HepG2 (cell line): ENCODE results near the gene FNIP2. TPM values are rescaled to one million over a fixed set of nuclear protein-coding genes. Genes with fewer than 3 reads are reported as not detected.

Experiments used
- FOXJ3 ChIP-seq: sonication (generic); formaldehyde crosslinking; IDR thresholded peaks from 2 replicates; pipeline ENCODE4 v1.4.0; 2020; ENCODE audit warnings: missing genetic modification reagents, mild to moderate bottlenecking, borderline replicate concordance
- GATAD1 ChIP-seq: IDR thresholded peaks from 2 replicates; pipeline ENCODE4 v1.6.1; 2016; ENCODE audit warnings: missing genetic modification reagents, missing compliant biosample characterization
- GATAD2A ChIP-seq: IDR thresholded peaks from 2 replicates; pipeline ENCODE4 v1.6.1; 2016
- HMGXB4 ChIP-seq, 2 experiments: sonication (generic) in 1 of 2; formaldehyde crosslinking in 1 of 2; IDR thresholded peaks; 2 replicates each; pipeline versions ENCODE4 v1.4.0 to v1.6.1; 2018 to 2020; ENCODE audit warnings: missing genetic modification reagents in 2 of 2, borderline replicate concordance in 1 of 2, low read depth in 1 of 2, mild to moderate bottlenecking in 1 of 2, missing biosample characterization in 1 of 2
- HOXA5 ChIP-seq: sonication (generic); formaldehyde crosslinking; IDR thresholded peaks from 2 replicates; pipeline ENCODE4 v1.4.0; 2020; ENCODE audit warnings: missing genetic modification reagents
- KLF12 ChIP-seq: sonication (generic); formaldehyde crosslinking; IDR thresholded peaks from 2 replicates; pipeline ENCODE4 v1.4.0; 2020; ENCODE audit warnings: missing genetic modification reagents, borderline replicate concordance
- KLF9 ChIP-seq: IDR thresholded peaks from 2 replicates; pipeline ENCODE4 v1.6.1; 2016; ENCODE audit warnings: low read depth
- NFE2L2 ChIP-seq: fragments of 150-350 bp; IDR thresholded peaks from 2 replicates; pipeline ENCODE4 v1.6.1; 2014; ENCODE audit warnings: low read length
- NFIB ChIP-seq: sonication (generic); formaldehyde crosslinking; IDR thresholded peaks from 2 replicates; pipeline ENCODE4 v1.9.0; 2021; ENCODE audit warnings: missing genetic modification reagents, mild to moderate bottlenecking, borderline replicate concordance
- SALL2 ChIP-seq: sonication (generic); formaldehyde crosslinking; IDR thresholded peaks from 2 replicates; pipeline ENCODE4 v1.8.1; 2023; ENCODE audit warnings: mild to moderate bottlenecking, missing genetic modification reagents, inconsistent platforms
- SKIL ChIP-seq: sonication (generic); formaldehyde crosslinking; IDR thresholded peaks from 2 replicates; pipeline ENCODE4 v1.8.0; 2022; ENCODE audit warnings: missing genetic modification reagents, mild to moderate bottlenecking, moderate library complexity, borderline replicate concordance
- SMAD3 ChIP-seq: sonication (generic); formaldehyde crosslinking; IDR thresholded peaks from 2 replicates; pipeline ENCODE4 v1.4.0; 2020; ENCODE audit warnings: missing genetic modification reagents
- SSRP1 ChIP-seq: IDR thresholded peaks from 2 replicates; pipeline ENCODE4 v1.6.1; 2016; ENCODE audit warnings: control low read depth
- THAP11 ChIP-seq: IDR thresholded peaks from 2 replicates; pipeline ENCODE4 v1.6.1; 2016; ENCODE audit warnings: missing biosample characterization, missing genetic modification reagents
- XRCC5 ChIP-seq: fragments of 200-400 bp; formaldehyde crosslinking; optimal IDR thresholded peaks from 2 replicates; pipeline ENCODE3; 2017; ENCODE audit warnings: mild to moderate bottlenecking, low read length
- ZMYM4 ChIP-seq: sonication (generic); formaldehyde crosslinking; IDR thresholded peaks from 2 replicates; pipeline ENCODE4 v1.8.1; 2023; ENCODE audit warnings: mild to moderate bottlenecking, missing genetic modification reagents
- ZNF121 ChIP-seq: sonication (generic); formaldehyde crosslinking; IDR thresholded peaks from 2 replicates; pipeline ENCODE4 v1.5.0; 2020; ENCODE audit warnings: mild to moderate bottlenecking, missing genetic modification reagents
- ZNF3 ChIP-seq: IDR thresholded peaks from 2 replicates; pipeline ENCODE4 v1.7.0; 2017; ENCODE audit warnings: inconsistent platforms
- ZNF337 ChIP-seq: sonication (generic); formaldehyde crosslinking; IDR thresholded peaks from 2 replicates; pipeline ENCODE4 v1.5.1; 2020; ENCODE audit warnings: missing genetic modification reagents, low read depth, mild to moderate bottlenecking, borderline replicate concordance
- ZNF460 ChIP-seq: sonication (generic); formaldehyde crosslinking; IDR thresholded peaks from 2 replicates; pipeline ENCODE4 v1.5.1; 2020; ENCODE audit warnings: missing genetic modification reagents, mild to moderate bottlenecking, borderline replicate concordance
- ZNF614 ChIP-seq: IDR thresholded peaks from 2 replicates; pipeline ENCODE4 v1.6.1; 2018; ENCODE audit warnings: missing biosample characterization, missing genetic modification reagents, inconsistent platforms, borderline replicate concordance
- ZNF773 ChIP-seq: sonication (generic); formaldehyde crosslinking; IDR thresholded peaks from 2 replicates; pipeline ENCODE4 v1.4.0; 2020; ENCODE audit warnings: missing genetic modification reagents, borderline replicate concordance
- ZNF816 ChIP-seq: sonication (generic); formaldehyde crosslinking; IDR thresholded peaks from 2 replicates; pipeline ENCODE4 v1.8.0; 2022; ENCODE audit warnings: missing genetic modification reagents, mild to moderate bottlenecking, borderline replicate concordance
- ZNF878 ChIP-seq: sonication (generic); formaldehyde crosslinking; IDR thresholded peaks from 2 replicates; pipeline ENCODE4 v1.8.1; 2023; ENCODE audit warnings: mild to moderate bottlenecking, missing genetic modification reagents, moderate library complexity
- polyA plus RNA-seq, 8 experiments: library from polyadenylated mRNA; depleted of rRNA in 3 of 8; stranded (reverse) in 7 of 8; unstranded in 1 of 8; fragments of >200 nt; fragmentation: Illumina TruSeq in 4 of 8; extraction: Trizol in 4 of 8; gene quantifications; 2 replicates each; pipeline versions ENCODE4 v1.2.1 to v1.2.3, GENCODE V29; 2011 to 2016; ENCODE audit warnings: low read depth in 4 of 8, missing spikeins in 1 of 8, mixed read lengths in 1 of 8; ENCODE audit not compliant: insufficient read depth in 1 of 8
- total RNA-seq, 5 experiments: library from RNA; depleted of rRNA; stranded (reverse); fragments of >200 nt; fragmentation: Illumina TruSeq; extraction: Trizol; gene quantifications; 2 replicates each; pipeline ENCODE4 v1.2.3, GENCODE V29; 2016; ENCODE audit warnings: low read depth in 1 of 5
- TF ChIP-seq, protein P1 (sequence below): sonication (generic); formaldehyde crosslinking; IDR thresholded peaks from 2 replicates; pipeline ENCODE4 v1.4.0; 2020; ENCODE audit warnings: missing genetic modification reagents, mild to moderate bottlenecking, borderline replicate concordance

Gene FNIP2
- total and polyA plus RNA-seq, 2 of the 13 experiments (the other 11 are each of a cell fraction or from before 2014, with no cell fraction given) = 15.5 to 21.0 TPM

DNA sequence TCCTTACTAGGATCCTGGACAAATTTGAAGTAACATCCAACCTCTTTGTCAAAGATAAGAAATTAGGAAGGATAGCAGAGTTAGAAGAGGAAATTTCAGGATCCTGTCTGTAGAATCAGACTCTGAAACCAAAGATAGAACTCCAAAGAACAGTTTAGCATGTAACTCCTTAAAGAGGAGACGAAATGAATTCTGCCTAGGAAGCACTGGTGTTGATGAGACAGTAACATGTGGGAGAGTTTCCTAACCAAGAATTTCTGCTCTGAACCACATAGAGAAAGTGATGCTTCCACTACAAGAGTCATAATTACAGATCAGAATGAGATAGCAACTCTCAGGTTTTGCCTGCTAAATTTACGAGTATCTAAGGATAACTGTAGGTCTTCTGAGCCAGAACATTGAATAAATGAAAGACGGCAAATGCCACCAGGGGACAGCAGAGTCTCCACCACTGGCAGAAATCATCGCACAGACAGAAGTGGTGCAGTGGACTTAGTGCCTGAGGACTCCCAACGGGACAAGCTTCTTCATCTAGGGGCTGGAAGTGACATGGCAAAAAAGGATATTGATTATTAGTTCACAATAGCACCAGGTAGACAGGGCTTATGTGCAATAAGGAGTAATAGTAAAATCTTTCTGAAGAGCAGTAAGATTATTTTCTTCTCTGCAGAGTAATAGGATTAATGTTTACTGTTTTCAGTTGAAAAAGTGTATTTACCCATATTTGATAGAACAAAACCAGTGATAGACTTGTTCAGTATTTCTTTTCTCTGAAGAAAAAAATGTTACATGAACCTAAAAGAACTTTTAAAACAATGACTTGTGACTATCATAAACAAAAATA, 38.9 kb upstream of the FNIP2 start (continued):
- TF ChIP-seq SMAD3 (CRISPR knock-in tag) = peak; percentile 49; the same call in 1 of the 2 replicates
- TF ChIP-seq SKIL (CRISPR knock-in tag) = no peak
- peak; percentile 47; the same call in 1 of the 2 replicates for TF ChIP-seq SALL2 (CRISPR knock-in tag)
- no peak for TF ChIP-seq ZNF460
- TF ChIP-seq ZNF337 (CRISPR knock-in tag) = 0 out of 2 replicates have a peak, but pooled peaks have one; percentile 49
- peak; percentile 40; the same call in 1 of the 2 replicates for TF ChIP-seq THAP11 (CRISPR knock-in tag)
- peak; percentile 26; the same call in 1 of the 2 replicates for TF ChIP-seq ZNF3
- TF ChIP-seq XRCC5 = peak; percentile 27
- TF ChIP-seq ZNF878 = 0 out of 2 replicates have a peak, but pooled peaks have one; percentile 27
- TF ChIP-seq HOXA5 (CRISPR knock-in tag) = 0 out of 2 replicates have a peak, but pooled peaks have one; percentile 42
- peak; percentile 42; the same call in 1 of the 2 replicates for TF ChIP-seq ZNF614
- TF ChIP-seq HMGXB4 (CRISPR knock-in tag; IDR thresholded peaks at IDR 0.05; ENCODE audit: borderline replicate concordance in 1 of 2, low read depth in 1 of 2) = peak; percentile 54 to 74; a peak in 2 of 4 replicates
- TF ChIP-seq GATAD1 (CRISPR knock-in tag) = no peak
- no peak for TF ChIP-seq KLF9 (CRISPR knock-in tag)
- 0 out of 2 replicates have a peak, but pooled peaks have one; percentile 26 for TF ChIP-seq ZNF816 (CRISPR knock-in tag)
- peak; percentile 66; the same call in 1 of the 2 replicates for TF ChIP-seq SSRP1 (CRISPR knock-in tag)
- peak; percentile 62; the same call in 1 of the 2 replicates for TF ChIP-seq ZNF121 (CRISPR knock-in tag)
- TF ChIP-seq NFIB = no peak
- 0 out of 2 replicates have a peak, but pooled peaks have one; percentile 34 for TF ChIP-seq FOXJ3 (CRISPR knock-in tag)
- TF ChIP-seq, protein P1, sequence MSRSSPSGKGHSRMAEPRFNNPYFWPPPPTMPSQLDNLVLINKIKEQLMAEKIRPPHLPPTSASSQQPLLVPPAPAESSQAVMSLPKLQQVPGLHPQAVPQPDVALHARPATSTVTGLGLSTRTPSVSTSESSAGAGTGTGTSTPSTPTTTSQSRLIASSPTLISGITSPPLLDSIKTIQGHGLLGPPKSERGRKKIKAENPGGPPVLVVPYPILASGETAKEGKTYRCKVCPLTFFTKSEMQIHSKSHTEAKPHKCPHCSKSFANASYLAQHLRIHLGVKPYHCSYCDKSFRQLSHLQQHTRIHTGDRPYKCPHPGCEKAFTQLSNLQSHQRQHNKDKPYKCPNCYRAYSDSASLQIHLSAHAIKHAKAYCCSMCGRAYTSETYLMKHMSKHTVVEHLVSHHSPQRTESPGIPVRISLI (CRISPR knock-in tag) = no peak
- TF ChIP-seq ZNF773 (CRISPR knock-in tag) = no peak
- TF ChIP-seq KLF12 (CRISPR knock-in tag) = peak; percentile 48; the same call in 1 of the 2 replicates
- TF ChIP-seq NFE2L2 = peak; percentile 43; the same call in 1 of the 2 replicates
- TF ChIP-seq ZMYM4 (CRISPR knock-in tag) = peak; percentile 57
- TF ChIP-seq GATAD2A (CRISPR knock-in tag) = peak; percentile 58
